Activated CD4-positive, alpha-beta T cell treated with anti-CD3 and anti-CD28 coated beads, Interleukin-2, amount 50 U/mL, for 24 hours (primary cell): ENCODE data around the gene IL10.
A peak's percentile ranks its signal among the peaks of the same experiment; 100 is the strongest.
"Not testable (repeated sequence)": the region's sequence is repeated elsewhere in the genome, so short reads cannot be mapped to it uniquely, and the experiment has no call there.

Experiments used
- DNase-seq, 2 donors: peaks; one replicate each; pipeline ENCODE4 v3.0.0-alpha.2; 2020; ENCODE audit warnings: low read depth in 1 of 2, low spot score in 1 of 2

Gene IL10

DNA sequence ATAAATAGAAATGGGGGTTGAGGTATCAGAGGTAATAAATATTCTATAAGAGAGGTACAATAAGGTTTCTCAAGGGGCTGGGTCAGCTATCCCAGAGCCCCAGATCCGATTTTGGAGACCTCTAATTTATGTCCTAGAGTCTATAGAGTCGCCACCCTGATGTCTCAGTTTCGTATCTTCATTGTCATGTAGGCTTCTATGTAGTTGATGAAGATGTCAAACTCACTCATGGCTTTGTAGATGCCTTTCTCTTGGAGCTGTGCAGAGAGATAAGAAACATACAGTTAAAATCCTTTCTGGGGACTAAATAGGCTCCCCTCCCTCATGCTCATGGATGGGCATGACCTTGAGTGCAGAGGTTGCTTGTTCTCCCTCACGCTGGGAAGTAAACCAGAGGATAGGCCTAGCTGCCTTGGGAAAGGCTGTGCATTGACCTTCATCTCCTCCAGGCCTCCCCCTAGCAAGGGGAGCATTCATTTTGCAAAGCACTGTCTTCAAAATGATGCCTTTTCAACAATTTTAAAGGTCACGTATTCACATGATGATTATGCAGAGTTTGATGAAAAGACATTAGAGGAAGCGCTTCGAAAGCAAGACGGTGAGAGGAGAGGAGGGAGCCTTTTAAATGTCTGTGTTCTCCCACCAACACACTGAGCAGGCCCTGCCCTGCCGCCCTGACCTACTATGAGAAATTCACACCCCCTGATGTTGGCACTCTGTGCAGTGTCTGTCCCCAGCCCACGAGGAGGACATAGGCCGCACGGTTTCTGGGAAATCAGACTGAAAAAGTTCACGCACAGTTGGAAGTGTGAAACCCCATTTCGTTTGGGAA is 3.6 kb downstream of the IL10 start:
- DNase-seq = no peak

GRCh38 chr1:206766251-206766856 is 5.9 kb downstream of the IL10 start:
- peak in 1 of 2 donors; percentile 41 for DNase-seq

- not testable (repeated sequence) for DNase-seq
These were observed 6.5 kb downstream of the IL10 start for GRCh38 chr1:206765771-206766170.

DNA sequence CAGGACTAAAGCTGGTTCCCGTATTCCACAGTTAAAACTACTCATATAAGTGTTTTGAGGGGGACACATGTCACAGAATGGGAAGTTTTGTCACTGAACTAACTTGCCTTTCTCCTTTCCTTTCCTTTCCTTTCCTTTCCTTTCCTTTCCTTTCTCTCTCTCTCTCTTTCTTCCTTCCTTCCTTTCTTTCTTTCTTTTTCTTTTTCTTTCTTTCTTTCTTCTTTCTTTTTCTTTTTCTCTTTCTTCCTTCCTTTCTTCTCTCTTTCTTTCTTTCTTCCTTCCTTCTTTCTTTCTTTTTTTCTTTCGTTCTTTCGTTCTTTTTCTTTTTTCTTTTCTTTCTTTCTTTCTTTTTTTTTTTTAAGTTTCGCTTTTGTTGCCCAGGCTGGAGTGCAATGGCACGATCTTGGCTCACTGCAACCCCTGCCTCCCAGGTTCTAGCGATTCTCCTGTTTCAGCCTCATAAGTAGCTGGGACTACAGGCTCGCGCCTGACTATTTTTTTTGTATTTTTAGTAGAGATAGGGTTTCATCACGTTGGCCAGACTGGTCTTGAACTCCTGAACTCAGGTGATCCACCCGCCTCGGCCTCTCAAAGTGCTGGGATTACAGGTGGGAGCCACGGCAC is 9.4 kb downstream of the IL10 start:
- not testable (repeated sequence) for DNase-seq

- DNase-seq = no peak
These were observed 11.0 kb downstream of the IL10 start for GRCh38 chr1:206761159-206761768.

GRCh38 chr1:206760590-206760989 is 11.7 kb downstream of the IL10 start:
- no peak for DNase-seq

DNA sequence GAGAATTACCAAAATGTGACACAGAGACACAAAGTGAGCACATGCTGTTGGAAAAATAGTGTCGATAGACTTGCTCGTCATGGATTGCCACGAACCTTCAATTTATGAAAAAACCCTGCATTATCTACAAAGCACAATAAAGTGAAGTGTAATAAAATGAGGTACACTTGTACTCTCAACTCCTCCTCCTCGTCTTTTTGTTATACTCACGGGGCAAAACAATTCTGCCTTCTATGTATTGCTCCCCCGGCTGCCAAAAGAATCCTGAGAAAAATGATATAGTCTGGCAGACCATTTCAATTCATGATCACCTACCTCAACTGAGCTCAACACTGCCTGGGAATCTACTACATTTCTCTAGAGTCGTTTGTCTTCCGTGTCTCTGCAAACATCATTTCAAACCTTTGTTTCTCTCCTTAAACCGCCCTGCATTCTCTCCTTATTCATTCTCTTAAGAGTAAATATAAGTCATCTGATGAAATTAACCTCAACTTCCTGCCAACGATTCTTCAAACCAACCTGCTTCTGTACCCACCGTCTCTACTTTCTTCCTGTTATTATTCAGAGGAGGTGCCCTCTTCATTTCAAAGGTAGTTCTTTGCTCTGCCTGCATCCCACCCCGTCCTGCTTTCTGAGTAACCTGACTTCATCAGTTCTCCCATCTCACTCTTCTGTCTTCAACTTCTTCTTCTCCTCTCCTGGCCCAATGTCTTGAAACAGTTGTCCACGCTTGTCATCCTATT is 14.6 kb downstream of the IL10 start:
- DNase-seq = no peak

GRCh38 chr1:206754011-206754410 is 18.3 kb downstream of the IL10 start:
- no peak for DNase-seq

- DNase-seq = no peak
These were observed 19.2 kb downstream of the IL10 start for GRCh38 chr1:206753141-206753540.

- no peak for DNase-seq
These were observed 19.8 kb downstream of the IL10 start for GRCh38 chr1:206752481-206752880.

DNA sequence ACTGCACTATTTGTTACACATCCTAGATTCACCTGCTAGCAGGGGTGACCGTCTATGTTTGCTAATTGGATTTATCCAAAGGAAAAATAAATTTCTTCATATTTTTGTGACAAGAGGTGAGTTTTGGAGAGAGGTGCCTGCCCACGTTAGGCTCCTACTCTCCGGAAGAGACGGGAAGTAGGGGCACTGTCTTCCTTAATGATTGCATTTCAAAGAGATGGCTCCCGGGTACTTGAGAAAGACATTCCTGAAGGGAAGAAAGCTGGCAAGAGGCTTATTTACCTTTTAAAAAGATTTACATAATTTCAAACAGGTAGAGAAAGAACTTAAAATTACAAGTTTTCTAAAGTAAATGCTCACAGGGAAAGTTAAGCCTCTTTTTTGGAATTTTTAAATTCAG is 20.4 kb downstream of the IL10 start:
- no peak for DNase-seq

GRCh38 chr1:206748348-206749030 is 23.8 kb downstream of the IL10 start:
- DNase-seq = no peak

- DNase-seq = no peak
These were observed 27.0 kb downstream of the IL10 start for GRCh38 chr1:206745301-206745700.

- DNase-seq = no peak
These were observed 27.6 kb downstream of the IL10 start for GRCh38 chr1:206744683-206745082.

DNA sequence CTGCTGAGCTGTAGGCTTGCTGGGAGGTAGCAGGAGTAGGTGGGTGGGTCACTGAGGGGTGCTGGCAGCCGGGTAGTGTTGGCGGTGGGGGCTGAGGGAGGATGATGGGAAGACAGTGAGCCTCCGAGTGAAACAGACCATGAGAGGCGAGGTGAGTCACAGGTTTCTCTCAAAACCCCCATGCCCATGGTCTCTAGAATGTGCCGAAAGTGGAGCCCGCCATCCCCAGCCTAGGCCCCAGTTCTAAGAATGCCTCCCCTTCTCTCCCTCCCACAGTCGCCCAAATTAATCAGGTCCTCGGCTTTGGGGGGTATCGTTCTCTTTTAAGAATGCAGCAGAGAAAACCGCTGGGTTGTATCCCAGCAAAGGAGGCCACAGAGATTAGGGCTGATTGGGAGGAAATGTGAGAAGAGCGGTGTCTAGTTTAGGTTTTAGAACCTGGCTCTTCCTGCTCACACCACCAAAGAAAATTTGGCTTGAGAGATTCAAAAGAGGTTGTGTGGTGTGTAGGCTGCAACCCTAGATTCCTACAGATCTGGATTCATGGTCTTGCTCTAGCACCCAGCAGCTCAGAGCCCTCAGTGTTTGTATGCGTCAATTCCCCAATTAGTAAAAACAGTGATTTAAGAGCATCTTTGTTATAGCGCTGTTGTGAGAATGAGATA is 29.4 kb downstream of the IL10 start:
- DNase-seq = no peak

GRCh38 chr1:206741142-206741701 is 31.1 kb downstream of the IL10 start:
- DNase-seq = no peak

DNA sequence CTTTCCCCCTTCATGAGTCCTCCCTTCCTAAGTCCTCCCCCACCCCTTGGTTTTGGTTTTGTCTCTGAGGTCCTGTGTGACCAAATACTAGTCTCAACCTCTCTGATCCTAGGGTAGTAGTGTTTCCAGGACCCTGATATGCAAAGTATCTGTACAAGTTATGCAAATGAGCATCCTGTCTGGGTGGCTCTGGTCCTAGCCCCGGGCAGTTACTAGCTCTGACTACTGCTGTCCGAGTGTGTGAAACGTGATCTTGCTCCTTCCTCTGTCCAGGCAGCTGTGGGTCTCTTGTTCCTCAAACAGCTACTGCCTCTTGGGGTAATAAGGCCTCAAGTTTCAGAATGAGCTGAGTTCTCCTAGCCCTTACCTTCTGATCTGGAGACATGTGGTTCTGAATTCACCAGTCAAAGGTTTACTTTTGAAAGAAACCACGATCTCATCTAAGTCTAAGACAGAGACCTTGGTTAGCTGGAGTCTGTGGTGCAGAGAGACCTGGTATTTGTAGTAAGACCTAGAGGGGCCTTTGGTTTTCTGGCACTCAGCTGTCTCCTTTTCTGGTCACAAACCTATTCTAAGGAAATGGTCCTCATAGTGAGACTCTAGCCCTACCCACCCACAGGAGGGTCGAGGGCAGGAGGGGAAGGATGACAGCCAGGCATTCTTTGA is 32.8 kb downstream of the IL10 start:
- DNase-seq = no peak

GRCh38 chr1:206738370-206739366 is 33.6 kb downstream of the IL10 start:
- no peak for DNase-seq
